Endothelial cell of umbilical vein (primary cell): Measurements from ENCODE around the gene ESPNL. TPM values are rescaled to one million over a fixed set of nuclear protein-coding genes. Genes with fewer than 3 reads are reported as not detected.

Experiments
- BruUV-seq: library from RNA; stranded (reverse); fragments of 400-500 nt; replicated peaks from 2 replicates; lab custom pipeline; 2021; lab: Mats Ljungman, UMichigan
- CTCF ChIA-PET: fragments of 300-600, 350-600 bp; sonication (Branson Sonifier 250); formaldehyde crosslinking; loops from one replicate; lab custom pipeline; 2021; ENCODE audit warnings: antibody characterized with exemption, inconsistent platforms; lab: Charles Lee
- POLR2A ChIA-PET: fragments of 300-600, 350-600 bp; sonication (Branson Sonifier 250); formaldehyde crosslinking; loops from one replicate; lab custom pipeline; 2021; ENCODE audit warnings: antibody characterized with exemption, inconsistent platforms; lab: Charles Lee
- DNase-seq: peaks from one replicate; pipeline ENCODE4 v3.0.0-alpha.2; 2011; ENCODE audit warnings: low read depth, low spot score
- FAIRE-seq: peaks from 2 replicates; lab custom pipeline; 2011; peaks lifted over from hg19 to GRCh38; lab: Jason Lieb, UNC
- H2AFZ ChIP-seq: 2 replicates; pipeline ENCODE4 v1.6.0; 2012; ENCODE audit warnings: low read depth, low read length, control low read depth, inconsistent platforms
- H3K27ac ChIP-seq: 2 replicates; pipeline ENCODE4 v1.5.1; 2011; ENCODE audit warnings: low read depth, mild to moderate bottlenecking, control low read depth, low read length, moderate library complexity; ENCODE audit not compliant: insufficient read depth
- H3K27me3 ChIP-seq, 2 experiments: 2 replicates each; pipeline versions ENCODE4 v1.6.0 to v1.6.1; 2011; ENCODE audit warnings: low read length in 2 of 2, mixed read lengths in 1 of 2; ENCODE audit not compliant: control insufficient read depth in 2 of 2, insufficient read depth in 2 of 2
- H3K36me3 ChIP-seq, 2 experiments: 2 replicates in 1 of 2; 3 replicates in 1 of 2; pipeline ENCODE4 v1.5.1; 2011; ENCODE audit warnings: low read length in 2 of 2, mild to moderate bottlenecking in 1 of 2, moderate library complexity in 1 of 2; ENCODE audit not compliant: control insufficient read depth in 2 of 2, insufficient read depth in 2 of 2; ENCODE audit errors: extremely low read depth in 1 of 2
- H3K4me1 ChIP-seq: 3 replicates; pipeline ENCODE4 v1.5.1; 2011; ENCODE audit warnings: mild to moderate bottlenecking, low read length; ENCODE audit not compliant: control insufficient read depth, insufficient read depth; ENCODE audit errors: extremely low read depth
- H3K4me2 ChIP-seq: 2 replicates; pipeline ENCODE4 v1.6.1; 2011; ENCODE audit warnings: low read length, control low read depth, mixed read lengths; ENCODE audit not compliant: insufficient read depth
- H3K4me3 ChIP-seq, 3 experiments: fragments of 200-600 bp in 1 of 3; sonication (generic), shearing (Covaris generic) in 1 of 3; replicated peaks in 1 of 3; 2 replicates each; pipeline ENCODE4 v1.5.1; 2011 to 2016; ENCODE audit warnings: control low read depth in 3 of 3, low read length in 3 of 3, mild to moderate bottlenecking in 2 of 3, inconsistent platforms in 1 of 3, low read depth in 1 of 3, moderate library complexity in 1 of 3; ENCODE audit not compliant: insufficient read depth in 1 of 3
- H3K79me2 ChIP-seq: 2 replicates; pipeline ENCODE4 v1.6.0; 2012; ENCODE audit warnings: low read length, inconsistent platforms; ENCODE audit not compliant: control insufficient read depth, insufficient read depth
- H3K9ac ChIP-seq: replicated peaks from 2 replicates; pipeline ENCODE3; 2011; ENCODE audit warnings: low read length, control low read depth; ENCODE audit not compliant: insufficient read depth; ENCODE audit errors: extremely low read depth
- H3K9me1 ChIP-seq: replicated peaks from 3 replicates; pipeline ENCODE4 v1.6.0; 2011; ENCODE audit warnings: mild to moderate bottlenecking, low read length; ENCODE audit not compliant: control insufficient read depth, insufficient read depth; ENCODE audit errors: extremely low read depth
- H3K9me3 ChIP-seq: replicated peaks from 2 replicates; pipeline ENCODE4 v1.5.1; 2012; ENCODE audit warnings: low read length, inconsistent platforms; ENCODE audit not compliant: control insufficient read depth, insufficient read depth
- H4K20me1 ChIP-seq: replicated peaks from 2 replicates; pipeline ENCODE3; 2011; ENCODE audit warnings: mild to moderate bottlenecking, low read length; ENCODE audit not compliant: control insufficient read depth, insufficient read depth; ENCODE audit errors: extremely low read depth
- EZH2 ChIP-seq: IDR thresholded peaks from 2 replicates; pipeline ENCODE4 v1.6.1; 2012; ENCODE audit warnings: borderline replicate concordance, low read depth, mild to moderate bottlenecking, moderate library complexity, low read length, inconsistent platforms; ENCODE audit not compliant: severe bottlenecking
- FOS ChIP-seq: IDR thresholded peaks from 2 replicates; pipeline ENCODE4 v1.6.1; 2011; ENCODE audit warnings: mild to moderate bottlenecking, low read length, moderate library complexity, borderline replicate concordance; ENCODE audit not compliant: insufficient read depth
- GATA2 ChIP-seq: IDR thresholded peaks from 2 replicates; pipeline ENCODE4 v1.7.0; 2011; ENCODE audit warnings: low read depth, mild to moderate bottlenecking, moderate library complexity, mixed read lengths, low read length; ENCODE audit not compliant: insufficient read length, insufficient read depth
- JUN ChIP-seq: IDR thresholded peaks from 2 replicates; pipeline ENCODE4 v1.6.1; 2011; ENCODE audit warnings: borderline replicate concordance, low read depth; ENCODE audit not compliant: insufficient read length, insufficient read depth
- MYC ChIP-seq: IDR thresholded peaks from one replicate; pipeline ENCODE4 v1.6.1; 2011; ENCODE audit warnings: mild to moderate bottlenecking, low read depth, low read length
- POLR2A ChIP-seq: IDR thresholded peaks from 2 replicates; pipeline ENCODE4 v1.6.1; 2012; ENCODE audit warnings: low read depth, mild to moderate bottlenecking, control low read depth, low read length
- POLR2AphosphoS5 ChIP-seq: IDR thresholded peaks from 2 replicates; pipeline ENCODE4 v1.6.1; 2012; ENCODE audit warnings: low read depth, mild to moderate bottlenecking, control low read depth, low read length, moderate library complexity; ENCODE audit not compliant: insufficient read depth
- dilution Hi-C: fragments of 300-500 bp; cut with MboI; formaldehyde crosslinking; loops from one replicate; pipeline ENCODE4 v1.15.0; 2019; ENCODE audit warnings: low sequenced_read_pairs; ENCODE audit not compliant: extremely low pct_ligation_motif_present
- intact Hi-C: fragments of 100-400 bp; cut with micrococcal nuclease; formaldehyde crosslinking; loops from one replicate; pipeline ENCODE4 v1.10.0; 2022
- polyA plus RNA-seq, 4 experiments: library from polyadenylated mRNA; depleted of rRNA in 3 of 4; stranded (reverse) in 3 of 4; unstranded in 1 of 4; fragments of >200 nt; gene quantifications; 2 replicates each; pipeline versions ENCODE4 v1.2.1 to v1.2.3, GENCODE V29; 2011 to 2012; ENCODE audit warnings: missing spikeins in 1 of 4
- total RNA-seq: library from RNA; stranded (reverse); gene quantifications from 2 replicates; pipeline ENCODE4 v1.2.3, GENCODE V29; 2021
- TF ChIP-seq, protein P1 (sequence below), 2 donors: IDR thresholded peaks; 1 replicate in 1 of 2; 2 replicates in 1 of 2; pipeline ENCODE4 v1.5.1; 2011; ENCODE audit warnings: low read length in 2 of 2, mild to moderate bottlenecking in 2 of 2, moderate library complexity in 2 of 2, control low read depth in 1 of 2, inconsistent platforms in 1 of 2, low read depth in 1 of 2; ENCODE audit not compliant: insufficient read depth in 1 of 2; ENCODE audit errors: extremely low read depth in 1 of 2
- TF ChIP-seq, protein P2 (sequence below): IDR thresholded peaks from 2 replicates; pipeline ENCODE4 v1.6.1; 2011; ENCODE audit not compliant: insufficient read depth, insufficient read length

Gene ESPNL
- total and polyA plus RNA-seq, 2 donors (not counting 3 experiments of a cell fraction or from before 2014, with no cell fraction given) = not detected

DNA sequence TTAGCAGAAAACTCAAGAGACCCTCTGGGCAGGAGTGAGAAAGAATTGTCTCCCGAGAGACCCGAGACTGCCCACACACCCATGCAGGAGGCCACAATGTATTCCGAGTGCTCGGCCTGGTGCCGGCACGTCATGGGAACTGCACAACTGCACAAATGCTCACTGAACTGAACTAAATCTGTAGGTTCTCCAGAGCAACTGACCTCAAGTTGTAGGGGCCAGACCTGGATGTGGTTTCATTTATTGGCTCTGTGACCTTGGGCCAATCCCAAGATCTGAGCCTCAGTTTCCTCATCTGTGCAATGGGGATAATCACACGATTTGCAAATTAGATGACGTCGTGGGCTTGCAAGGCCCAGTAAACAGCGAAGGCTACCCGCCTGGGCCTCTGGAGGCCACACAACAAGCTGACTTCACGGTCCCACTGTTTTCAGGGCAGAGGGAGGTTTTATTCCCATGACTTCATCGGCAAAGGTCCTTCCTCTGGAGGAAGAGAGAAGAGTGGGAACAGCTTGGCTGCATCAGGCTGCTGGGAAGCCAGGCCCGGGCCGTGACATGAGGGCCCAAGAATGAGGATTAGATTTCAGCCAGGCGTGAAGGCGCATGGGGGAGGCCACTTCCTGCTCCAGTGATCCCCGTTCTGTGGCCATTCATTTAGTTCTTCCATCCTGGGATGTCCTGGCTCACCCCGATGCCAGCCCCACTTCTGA is 55.1 kb downstream of the ESPNL start:
- POLR2A ChIA-PET = no interaction called here
- DNase-seq (no peak), FAIRE-seq (no peak)
- Histone ChIP-seq H4K20me1 (no peaks in the 10 kb centered on the region), H3K27me3 (peaks cover 0 to 3% of the 10 kb centered on the region in 2 experiments), H3K27ac (no peak overlapping the region), H3K9ac (no peak overlapping the region), H3K79me2 (no peaks in the 10 kb centered on the region), H3K9me1 (no peaks in the 10 kb centered on the region), H3K9me3 (no peaks in the 10 kb centered on the region), H3K36me3 (no peaks in the 10 kb centered on the region), H3K4me1 (no peaks in the 10 kb centered on the region), H2AFZ (no peak overlapping the region), H3K4me3 (no peak overlapping the region), H3K4me2 (no peak overlapping the region)
- TF ChIP-seq EZH2 (no peak), GATA2 (no peak), MYC (no peak), POLR2AphosphoS5 (no peak), FOS (no peak), JUN (no peak), POLR2A (no peak)
- TF ChIP-seq, protein P1, sequence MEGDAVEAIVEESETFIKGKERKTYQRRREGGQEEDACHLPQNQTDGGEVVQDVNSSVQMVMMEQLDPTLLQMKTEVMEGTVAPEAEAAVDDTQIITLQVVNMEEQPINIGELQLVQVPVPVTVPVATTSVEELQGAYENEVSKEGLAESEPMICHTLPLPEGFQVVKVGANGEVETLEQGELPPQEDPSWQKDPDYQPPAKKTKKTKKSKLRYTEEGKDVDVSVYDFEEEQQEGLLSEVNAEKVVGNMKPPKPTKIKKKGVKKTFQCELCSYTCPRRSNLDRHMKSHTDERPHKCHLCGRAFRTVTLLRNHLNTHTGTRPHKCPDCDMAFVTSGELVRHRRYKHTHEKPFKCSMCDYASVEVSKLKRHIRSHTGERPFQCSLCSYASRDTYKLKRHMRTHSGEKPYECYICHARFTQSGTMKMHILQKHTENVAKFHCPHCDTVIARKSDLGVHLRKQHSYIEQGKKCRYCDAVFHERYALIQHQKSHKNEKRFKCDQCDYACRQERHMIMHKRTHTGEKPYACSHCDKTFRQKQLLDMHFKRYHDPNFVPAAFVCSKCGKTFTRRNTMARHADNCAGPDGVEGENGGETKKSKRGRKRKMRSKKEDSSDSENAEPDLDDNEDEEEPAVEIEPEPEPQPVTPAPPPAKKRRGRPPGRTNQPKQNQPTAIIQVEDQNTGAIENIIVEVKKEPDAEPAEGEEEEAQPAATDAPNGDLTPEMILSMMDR (IDR thresholded peaks at IDR 0.05; ENCODE audit: extremely low read depth in 1 of 2, insufficient read depth in 1 of 2, low read depth in 1 of 2, low read length in 2 of 2) = no peak
- TF ChIP-seq, protein P2, sequence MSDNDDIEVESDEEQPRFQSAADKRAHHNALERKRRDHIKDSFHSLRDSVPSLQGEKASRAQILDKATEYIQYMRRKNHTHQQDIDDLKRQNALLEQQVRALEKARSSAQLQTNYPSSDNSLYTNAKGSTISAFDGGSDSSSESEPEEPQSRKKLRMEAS = no peak
- no TSS peak for BruUV-seq
- CTCF ChIA-PET = interaction anchor here (1.6 kb wide), 1 partner anchor 109 kb away, joined by 4 read pairs; no protein-coding TSS in a partner anchor
- intact Hi-C loops (no loop called here), dilution Hi-C loops (no loop called here)
